Esophagus squamous epithelium (tissue), 5 donors: ENCODE measurements around the gene PRR15L. TPM values are rescaled to one million over a fixed set of nuclear protein-coding genes. Genes with fewer than 3 reads are reported as not detected.
A peak's percentile ranks its signal among the peaks of the same experiment; 100 is the strongest.

ENCODE experiments used
- DNase-seq: peaks from one replicate; lab custom pipeline; 2025; lab: John Stamatoyannopoulos, UW
- H3K27ac ChIP-seq, 4 donors: fragments of 200-600 bp; sonication (generic); one replicate each; pipeline ENCODE4 v1.5.1; 2016 to 2019; ENCODE audit warnings: mild to moderate bottlenecking in 1 of 4
- H3K27me3 ChIP-seq, 4 donors: fragments of 200-600 bp; sonication (generic); 1 replicate in 3 of 4; 2 replicates in 1 of 4; pipeline versions ENCODE4 v1.5.1 to v1.6.0; 2017 to 2021; ENCODE audit warnings: antibody characterized with exemption in 1 of 4
- H3K36me3 ChIP-seq, 3 donors: fragments of 200-600 bp; sonication (generic); one replicate each; pipeline ENCODE4 v1.5.1; 2016 to 2019
- H3K4me1 ChIP-seq, 3 donors: fragments of 200-600 bp; sonication (generic); one replicate each; pipeline ENCODE4 v1.5.1; 2017 to 2019
- H3K4me3 ChIP-seq, 4 donors: fragments of 200-600 bp; sonication (generic); 1 replicate in 3 of 4; 2 replicates in 1 of 4; pipeline ENCODE4 v1.5.1; 2016 to 2019; ENCODE audit warnings: mild to moderate bottlenecking in 2 of 4, moderate library complexity in 1 of 4
- H3K9me3 ChIP-seq, 3 donors: fragments of 200-600 bp; sonication (generic); one replicate each; pipeline ENCODE4 v1.5.1; 2016 to 2019
- CTCF ChIP-seq, 6 experiments: fragments of 450-650 bp in 4 of 6; fragments of 200-600 bp in 2 of 6; sonication (generic) in 2 of 6; IDR thresholded peaks; one replicate each; pipeline ENCODE4 v1.5.1; 2016 to 2019; ENCODE audit warnings: antibody characterized with exemption in 6 of 6, mild to moderate bottlenecking in 4 of 6, moderate library complexity in 4 of 6
- POLR2A ChIP-seq, 4 donors: fragments of 450-650 bp; IDR thresholded peaks; one replicate each; pipeline ENCODE4 v1.6.1; 2017; ENCODE audit warnings: antibody characterized with exemption in 4 of 4, mild to moderate bottlenecking in 4 of 4, moderate library complexity in 3 of 4
- WGBS, 2 donors: methylation state at CpG; one replicate each; pipeline ENCODE4 v1.1.5; 2018; 5-methylcytosine and 5-hydroxymethylcytosine counted together
- intact Hi-C: fragments of 100-400 bp; cut with DNase I; formaldehyde crosslinking; loops from one replicate; pipeline ENCODE4 v1.15.0; 2022
- total RNA-seq, 4 donors: library from RNA; depleted of rRNA; stranded (reverse); fragments of >200 nt; gene quantifications; one replicate each; pipeline ENCODE4 v1.1.0, GENCODE V29; 2016
- donor health status: DM: yes; HTN: yes; CAD: no.

Gene PRR15L
- total RNA-seq, 4 donors from 2014 or later = 3.3 to 12.5 (median 7.1) TPM

GRCh38 chr17:47949197-47949759 lies 8.4 kb downstream of the PRR15L start:
- TF ChIP-seq POLR2A (IDR thresholded peaks at IDR 0.05) = no peak
- peak; percentile 88 to 95 (median 91) for TF ChIP-seq CTCF (IDR thresholded peaks at IDR 0.05)
- Histone ChIP-seq H3K9me3 (no peaks in the 10 kb centered on the region), H3K27me3 (no peaks in the 10 kb centered on the region), H3K27ac (peak overlapping the region; percentile 60 to 80 (median 78)), H3K36me3 (peaks cover 0 to 65% (median 10%) of the 10 kb centered on the region in 3 donors), H3K4me1 (peaks cover 13 to 93% (median 23%) of the 10 kb centered on the region in 3 donors), H3K4me3 (peak overlapping the region in 3 of 4 donors; percentile 15 to 53 (median 31))
- WGBS, 2 donors = 3 to 5% methylated on average over 14 to 22 of the region's 22 CpGs
- DNase-seq = peak; percentile 23
- intact Hi-C loops = no loop called here

GRCh38 chr17:47948706-47949196 lies 8.9 kb downstream of the PRR15L start:
- Histone ChIP-seq H3K4me3 (no peak overlapping the region), H3K27me3 (no peaks in the 10 kb centered on the region), H3K9me3 (no peaks in the 10 kb centered on the region), H3K36me3 (peaks cover 0 to 65% (median 11%) of the 10 kb centered on the region in 3 donors), H3K27ac (peak overlapping the region; percentile 60 to 80 (median 78)), H3K4me1 (peaks cover 13 to 90% (median 23%) of the 10 kb centered on the region in 3 donors)
- WGBS, 2 donors = 17 to 31% methylated on average over 5 of the region's 5 CpGs
- DNase-seq = no peak
- intact Hi-C loops = no loop called here
- no peak for TF ChIP-seq POLR2A (IDR thresholded peaks at IDR 0.05)
- no peak for TF ChIP-seq CTCF (IDR thresholded peaks at IDR 0.05)

GRCh38 chr17:47946929-47947397 lies 10.7 kb downstream of the PRR15L start:
- Histone ChIP-seq H3K9me3 (no peaks in the 10 kb centered on the region), H3K27ac (peak overlapping the region in 3 of 4 donors; percentile 35 to 59 (median 40)), H3K27me3 (no peaks in the 10 kb centered on the region), H3K4me1 (peaks cover 21 to 90% (median 28%) of the 10 kb centered on the region in 3 donors), H3K36me3 (peaks cover 0 to 51% (median 11%) of the 10 kb centered on the region in 3 donors), H3K4me3 (no peak overlapping the region)
- intact Hi-C loops = no loop called here
- peak; percentile 12 for DNase-seq
- WGBS, 2 donors = 13 to 27% methylated on average over 2 of the region's 2 CpGs
- TF ChIP-seq CTCF (IDR thresholded peaks at IDR 0.05) (peak; percentile 57 to 89 (median 84)), POLR2A (IDR thresholded peaks at IDR 0.05) (no peak)

- peak overlapping the region in 3 of 4 donors; percentile 27 to 59 (median 35) for H3K27ac ChIP-seq
- no peaks in the 10 kb centered on the region for H3K27me3 ChIP-seq
- no peaks in the 10 kb centered on the region for H3K9me3 ChIP-seq
- H3K36me3 ChIP-seq = peaks cover 0 to 46% (median 11%) of the 10 kb centered on the region in 3 donors
- H3K4me3 ChIP-seq = no peak overlapping the region
- WGBS, 2 donors = no CpG with 5 or more reads among the region's 6 CpGs
- TF ChIP-seq POLR2A (IDR thresholded peaks at IDR 0.05) (no peak), CTCF (IDR thresholded peaks at IDR 0.05) (no peak)
- H3K4me1 ChIP-seq = peaks cover 21 to 93% (median 29%) of the 10 kb centered on the region in 3 donors
- DNase-seq = no peak
- intact Hi-C loops = no loop called here
These were observed 11.2 kb downstream of the PRR15L start for GRCh38 chr17:47946516-47946915.
